GM12891 (cell line): ENCODE results near the gene ZNF394.

Source experiments
- POLR2A ChIP-seq: IDR thresholded peaks from 2 replicates; pipeline ENCODE4 v1.6.1; 2011; ENCODE audit warnings: low read depth, low read length, control low read depth
- POLR2AphosphoS5 ChIP-seq: IDR thresholded peaks from 2 replicates; pipeline ENCODE4 v1.6.1; 2011; ENCODE audit warnings: low read depth, low read length, control low read depth
- POU2F2 ChIP-seq: IDR thresholded peaks from 2 replicates; pipeline ENCODE4 v1.6.1; 2011; ENCODE audit warnings: low read depth, mild to moderate bottlenecking, control low read depth, low read length, moderate library complexity
- TAF1 ChIP-seq: IDR thresholded peaks from 2 replicates; pipeline ENCODE4 v1.6.1; 2011; ENCODE audit warnings: low read depth, low read length, control low read depth

GRCh38 chr7:99465421-99465768 lies 34.7 kb downstream of the ZNF394 start:
- TF ChIP-seq POLR2AphosphoS5 (no peak), POLR2A (no peak), POU2F2 (no peak), TAF1 (no peak)
